ENCODE results near the gene GPC1.

GPC1 gene

DNA sequence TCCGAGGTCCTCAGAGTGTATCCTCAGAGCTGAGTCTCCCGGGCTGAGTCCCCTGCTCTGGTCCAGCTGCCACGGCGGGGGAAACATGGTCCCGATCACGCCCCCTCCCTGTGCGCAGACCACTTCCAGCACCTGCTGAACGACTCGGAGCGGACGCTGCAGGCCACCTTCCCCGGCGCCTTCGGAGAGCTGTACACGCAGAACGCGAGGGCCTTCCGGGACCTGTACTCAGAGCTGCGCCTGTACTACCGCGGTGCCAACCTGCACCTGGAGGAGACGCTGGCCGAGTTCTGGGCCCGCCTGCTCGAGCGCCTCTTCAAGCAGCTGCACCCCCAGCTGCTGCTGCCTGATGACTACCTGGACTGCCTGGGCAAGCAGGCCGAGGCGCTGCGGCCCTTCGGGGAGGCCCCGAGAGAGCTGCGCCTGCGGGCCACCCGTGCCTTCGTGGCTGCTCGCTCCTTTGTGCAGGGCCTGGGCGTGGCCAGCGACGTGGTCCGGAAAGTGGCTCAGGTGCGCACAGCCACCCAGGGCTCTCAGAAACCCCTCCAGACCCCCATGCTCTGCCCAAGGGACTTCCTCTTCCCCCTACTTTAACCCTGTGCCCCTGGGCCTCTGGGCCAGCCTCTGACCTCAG, 26.7 kb downstream of the GPC1 start:
- H3K27me3 ChIP-seq (replicated peaks; ENCODE audit: control insufficient read depth, insufficient read depth, low read length, poor library complexity, severe bottlenecking) = no peaks in the 10 kb centered on the region
- H3K4me1 ChIP-seq (ENCODE audit: control insufficient read depth, insufficient read depth, low read length, poor library complexity, severe bottlenecking) = no peaks in the 10 kb centered on the region
- H3K36me3 ChIP-seq (ENCODE audit: control insufficient read depth, insufficient read depth, low read length) = no peaks in the 10 kb centered on the region
- no peak overlapping the region for H3K27ac ChIP-seq (ENCODE audit: insufficient read depth, low read length, poor library complexity, severe bottlenecking)
- DNase-seq = no peak
- no peak overlapping the region for H3K4me3 ChIP-seq (ENCODE audit: insufficient read depth, low read depth, low read length, poor library complexity, severe bottlenecking)
- no peaks in the 10 kb centered on the region for H3K9me3 ChIP-seq (ENCODE audit: control insufficient read depth, low read length)

DNA sequence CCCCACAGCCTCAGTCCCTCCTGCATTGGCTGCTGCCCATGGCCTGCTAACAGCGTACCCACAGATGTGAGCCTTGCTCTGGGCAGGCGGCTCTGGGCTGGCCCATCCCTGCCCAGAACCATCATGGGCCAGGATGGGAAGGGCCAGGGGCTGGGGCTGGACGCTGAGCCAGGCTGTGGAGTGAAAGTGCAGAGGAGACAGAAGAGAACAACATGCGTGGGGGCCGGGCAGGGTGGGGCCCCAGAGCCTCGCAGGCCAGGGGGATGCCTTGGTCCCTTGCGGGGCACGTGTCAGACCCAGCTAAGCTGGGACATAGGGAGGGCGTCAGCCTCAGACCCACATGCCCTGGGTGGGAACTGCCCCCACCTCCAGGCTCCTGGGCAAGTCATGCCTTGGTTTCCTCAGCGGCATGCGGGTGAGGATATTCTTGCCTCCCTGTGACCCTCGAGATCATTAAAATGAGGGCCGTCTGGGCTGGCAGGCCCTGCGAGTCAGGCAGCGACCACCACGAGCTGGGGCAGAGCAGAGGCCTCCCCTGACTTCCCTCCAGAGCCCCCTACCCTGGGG, 27.3 kb downstream of the GPC1 start:
- Histone ChIP-seq H3K27me3 (replicated peaks; ENCODE audit: control insufficient read depth, insufficient read depth, low read length, poor library complexity, severe bottlenecking) (no peaks in the 10 kb centered on the region), H3K27ac (ENCODE audit: insufficient read depth, low read length, poor library complexity, severe bottlenecking) (no peak overlapping the region), H3K9me3 (ENCODE audit: control insufficient read depth, low read length) (no peaks in the 10 kb centered on the region), H3K4me3 (ENCODE audit: insufficient read depth, low read depth, low read length, poor library complexity, severe bottlenecking) (no peak overlapping the region), H3K36me3 (ENCODE audit: control insufficient read depth, insufficient read depth, low read length) (no peaks in the 10 kb centered on the region), H3K4me1 (ENCODE audit: control insufficient read depth, insufficient read depth, low read length, poor library complexity, severe bottlenecking) (no peaks in the 10 kb centered on the region)
- no peak for DNase-seq

DNA sequence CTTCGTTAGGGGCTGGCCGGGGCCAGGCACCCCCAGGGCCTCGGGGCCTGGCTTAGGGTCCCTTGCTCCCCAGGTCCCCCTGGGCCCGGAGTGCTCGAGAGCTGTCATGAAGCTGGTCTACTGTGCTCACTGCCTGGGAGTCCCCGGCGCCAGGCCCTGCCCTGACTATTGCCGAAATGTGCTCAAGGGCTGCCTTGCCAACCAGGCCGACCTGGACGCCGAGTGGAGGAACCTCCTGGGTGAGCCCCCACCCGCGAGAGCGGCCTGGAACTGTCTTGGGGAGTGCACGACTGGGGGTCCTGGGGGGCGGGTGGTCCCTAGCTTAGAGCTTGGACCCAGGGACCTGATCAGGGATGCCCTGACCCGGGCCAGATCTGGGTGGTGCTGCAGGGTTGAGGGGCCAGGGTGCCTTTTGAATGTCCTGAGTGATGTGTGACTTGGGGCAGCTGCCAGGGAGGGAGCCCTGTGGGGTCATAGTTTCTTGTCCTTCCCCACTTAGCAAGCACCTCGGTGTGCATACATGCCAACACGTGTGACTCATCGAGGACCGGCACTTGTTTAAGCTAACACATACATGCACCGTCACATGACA, 27.9 kb downstream of the GPC1 start:
- no peak for DNase-seq
- H3K4me3 ChIP-seq (ENCODE audit: insufficient read depth, low read depth, low read length, poor library complexity, severe bottlenecking) = no peak overlapping the region
- H3K27me3 ChIP-seq (replicated peaks; ENCODE audit: control insufficient read depth, insufficient read depth, low read length, poor library complexity, severe bottlenecking) = no peaks in the 10 kb centered on the region
- no peaks in the 10 kb centered on the region for H3K36me3 ChIP-seq (ENCODE audit: control insufficient read depth, insufficient read depth, low read length)
- H3K4me1 ChIP-seq (ENCODE audit: control insufficient read depth, insufficient read depth, low read length, poor library complexity, severe bottlenecking) = no peaks in the 10 kb centered on the region
- H3K27ac ChIP-seq (ENCODE audit: insufficient read depth, low read length, poor library complexity, severe bottlenecking) = no peak overlapping the region
- H3K9me3 ChIP-seq (ENCODE audit: control insufficient read depth, low read length) = no peaks in the 10 kb centered on the region

DNA sequence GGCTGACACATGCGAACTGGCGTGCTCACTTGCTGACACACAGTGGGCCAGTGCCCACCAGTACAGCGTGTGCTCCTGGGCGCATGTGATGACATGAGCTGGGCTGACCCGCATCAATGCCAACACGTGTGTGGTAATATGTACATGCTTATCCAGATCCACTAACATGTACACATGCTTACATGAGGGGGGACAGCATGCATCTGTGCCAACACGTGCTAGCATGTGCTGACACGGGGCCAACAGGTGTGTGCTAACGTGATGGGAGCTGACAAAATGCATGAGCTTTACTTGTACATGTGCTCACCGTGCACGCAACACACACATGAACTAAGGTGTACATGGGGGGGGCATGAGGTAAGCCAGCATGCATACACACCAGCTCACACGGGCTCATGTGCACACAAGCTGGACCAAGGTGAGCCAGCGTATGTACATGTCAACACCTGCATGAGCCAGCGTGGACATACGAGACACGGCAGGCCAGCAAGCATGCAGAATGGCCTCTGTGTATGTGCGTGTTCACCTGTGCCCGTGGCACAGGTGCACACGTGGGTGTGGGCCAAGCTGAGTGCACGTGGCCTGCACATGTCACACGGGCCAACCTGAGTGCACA, 28.5 kb downstream of the GPC1 start:
- DNase-seq = no peak
- Histone ChIP-seq H3K27ac (ENCODE audit: insufficient read depth, low read length, poor library complexity, severe bottlenecking) (no peak overlapping the region), H3K9me3 (ENCODE audit: control insufficient read depth, low read length) (no peaks in the 10 kb centered on the region), H3K36me3 (ENCODE audit: control insufficient read depth, insufficient read depth, low read length) (no peaks in the 10 kb centered on the region), H3K4me1 (ENCODE audit: control insufficient read depth, insufficient read depth, low read length, poor library complexity, severe bottlenecking) (no peaks in the 10 kb centered on the region), H3K4me3 (ENCODE audit: insufficient read depth, low read depth, low read length, poor library complexity, severe bottlenecking) (no peak overlapping the region), H3K27me3 (replicated peaks; ENCODE audit: control insufficient read depth, insufficient read depth, low read length, poor library complexity, severe bottlenecking) (no peaks in the 10 kb centered on the region)

DNA sequence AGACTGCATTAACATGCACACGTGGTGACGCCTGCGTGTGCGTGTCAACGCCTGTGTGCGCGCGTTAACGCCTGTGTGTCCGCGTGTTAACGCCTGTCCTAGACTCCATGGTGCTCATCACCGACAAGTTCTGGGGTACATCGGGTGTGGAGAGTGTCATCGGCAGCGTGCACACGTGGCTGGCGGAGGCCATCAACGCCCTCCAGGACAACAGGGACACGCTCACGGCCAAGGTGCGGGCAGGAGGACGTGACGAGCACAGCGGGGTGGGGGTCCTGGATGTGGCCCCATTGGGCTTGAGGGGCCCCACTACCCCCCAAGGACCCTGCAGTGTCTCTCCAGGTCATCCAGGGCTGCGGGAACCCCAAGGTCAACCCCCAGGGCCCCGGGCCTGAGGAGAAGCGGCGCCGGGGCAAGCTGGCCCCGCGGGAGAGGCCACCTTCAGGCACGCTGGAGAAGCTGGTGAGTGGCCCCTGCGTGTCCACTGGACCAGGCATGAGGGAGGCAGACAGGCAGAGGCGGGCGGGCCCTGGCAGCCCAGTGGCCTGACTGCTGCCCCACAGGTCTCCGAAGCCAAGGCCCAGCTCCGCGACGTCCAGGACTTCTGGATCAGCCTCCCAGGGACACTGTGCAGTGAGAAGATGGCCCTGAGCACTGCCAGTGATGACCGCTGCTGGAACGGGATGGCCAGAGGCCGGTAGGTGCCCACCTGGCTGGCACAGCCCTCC, 29.2 kb downstream of the GPC1 start:
- no peak for DNase-seq
- Histone ChIP-seq H3K36me3 (ENCODE audit: control insufficient read depth, insufficient read depth, low read length) (no peaks in the 10 kb centered on the region), H3K4me3 (ENCODE audit: insufficient read depth, low read depth, low read length, poor library complexity, severe bottlenecking) (no peak overlapping the region), H3K27me3 (replicated peaks; ENCODE audit: control insufficient read depth, insufficient read depth, low read length, poor library complexity, severe bottlenecking) (no peaks in the 10 kb centered on the region), H3K27ac (ENCODE audit: insufficient read depth, low read length, poor library complexity, severe bottlenecking) (no peak overlapping the region), H3K9me3 (ENCODE audit: control insufficient read depth, low read length) (no peaks in the 10 kb centered on the region), H3K4me1 (ENCODE audit: control insufficient read depth, insufficient read depth, low read length, poor library complexity, severe bottlenecking) (no peaks in the 10 kb centered on the region)

DNA sequence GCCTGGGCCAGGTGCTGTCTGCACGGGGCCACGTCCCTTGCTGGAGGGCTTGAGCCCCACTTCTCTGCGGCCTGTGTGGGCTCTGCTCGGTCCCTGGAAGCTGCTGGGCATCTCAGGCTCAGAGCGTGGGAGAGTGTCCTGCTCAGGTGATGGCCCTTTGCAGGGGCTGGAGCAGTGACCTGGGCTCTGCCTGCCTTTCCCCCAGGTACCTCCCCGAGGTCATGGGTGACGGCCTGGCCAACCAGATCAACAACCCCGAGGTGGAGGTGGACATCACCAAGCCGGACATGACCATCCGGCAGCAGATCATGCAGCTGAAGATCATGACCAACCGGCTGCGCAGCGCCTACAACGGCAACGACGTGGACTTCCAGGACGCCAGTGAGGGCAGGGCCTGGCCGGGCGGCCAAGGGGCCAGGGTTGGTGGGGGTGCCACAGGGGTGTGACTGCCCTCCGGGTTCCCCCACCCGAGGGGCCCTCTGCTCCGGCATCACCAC, 29.9 kb downstream of the GPC1 start:
- no peak overlapping the region for H3K4me3 ChIP-seq (ENCODE audit: insufficient read depth, low read depth, low read length, poor library complexity, severe bottlenecking)
- no peak for DNase-seq
- H3K9me3 ChIP-seq (ENCODE audit: control insufficient read depth, low read length) = no peaks in the 10 kb centered on the region
- no peaks in the 10 kb centered on the region for H3K27me3 ChIP-seq (replicated peaks; ENCODE audit: control insufficient read depth, insufficient read depth, low read length, poor library complexity, severe bottlenecking)
- H3K4me1 ChIP-seq (ENCODE audit: control insufficient read depth, insufficient read depth, low read length, poor library complexity, severe bottlenecking) = no peaks in the 10 kb centered on the region
- no peak overlapping the region for H3K27ac ChIP-seq (ENCODE audit: insufficient read depth, low read length, poor library complexity, severe bottlenecking)
- no peaks in the 10 kb centered on the region for H3K36me3 ChIP-seq (ENCODE audit: control insufficient read depth, insufficient read depth, low read length)

DNA sequence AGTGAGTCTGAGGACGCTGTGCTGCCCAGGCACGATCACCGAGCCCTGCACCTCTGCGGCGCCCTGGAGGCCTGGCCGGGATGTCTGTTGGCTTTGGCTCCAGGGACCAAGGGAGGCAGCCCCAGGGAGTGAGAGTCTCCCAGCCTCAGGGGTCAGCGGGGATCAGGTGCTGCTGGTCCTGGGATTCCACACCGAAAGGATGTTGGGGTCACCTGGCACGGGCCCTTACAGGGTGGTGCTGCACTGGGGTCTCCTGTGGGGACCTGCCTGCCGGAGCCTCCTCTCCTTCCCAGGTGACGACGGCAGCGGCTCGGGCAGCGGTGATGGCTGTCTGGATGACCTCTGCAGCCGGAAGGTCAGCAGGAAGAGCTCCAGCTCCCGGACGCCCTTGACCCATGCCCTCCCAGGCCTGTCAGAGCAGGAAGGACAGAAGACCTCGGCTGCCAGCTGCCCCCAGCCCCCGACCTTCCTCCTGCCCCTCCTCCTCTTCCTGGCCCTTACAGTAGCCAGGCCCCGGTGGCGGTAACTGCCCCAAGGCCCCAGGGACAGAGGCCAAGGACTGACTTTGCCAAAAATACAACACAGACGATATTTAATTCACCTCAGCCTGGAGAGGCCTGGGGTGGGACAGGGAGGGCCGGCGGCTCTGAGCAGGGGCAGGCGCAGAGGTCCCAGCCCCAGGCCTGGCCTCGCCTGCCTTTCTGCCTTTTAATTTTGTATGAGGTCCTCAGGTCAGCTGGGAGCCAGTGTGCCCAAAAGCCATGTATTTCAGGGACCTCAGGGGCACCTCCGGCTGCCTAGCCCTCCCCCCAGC, 30.5 kb downstream of the GPC1 start:
- Histone ChIP-seq H3K9me3 (ENCODE audit: control insufficient read depth, low read length) (no peaks in the 10 kb centered on the region), H3K27me3 (replicated peaks; ENCODE audit: control insufficient read depth, insufficient read depth, low read length, poor library complexity, severe bottlenecking) (no peaks in the 10 kb centered on the region), H3K27ac (ENCODE audit: insufficient read depth, low read length, poor library complexity, severe bottlenecking) (no peak overlapping the region), H3K36me3 (ENCODE audit: control insufficient read depth, insufficient read depth, low read length) (no peaks in the 10 kb centered on the region), H3K4me3 (ENCODE audit: insufficient read depth, low read depth, low read length, poor library complexity, severe bottlenecking) (no peak overlapping the region), H3K4me1 (ENCODE audit: control insufficient read depth, insufficient read depth, low read length, poor library complexity, severe bottlenecking) (no peaks in the 10 kb centered on the region)
- DNase-seq = no peak

DNA sequence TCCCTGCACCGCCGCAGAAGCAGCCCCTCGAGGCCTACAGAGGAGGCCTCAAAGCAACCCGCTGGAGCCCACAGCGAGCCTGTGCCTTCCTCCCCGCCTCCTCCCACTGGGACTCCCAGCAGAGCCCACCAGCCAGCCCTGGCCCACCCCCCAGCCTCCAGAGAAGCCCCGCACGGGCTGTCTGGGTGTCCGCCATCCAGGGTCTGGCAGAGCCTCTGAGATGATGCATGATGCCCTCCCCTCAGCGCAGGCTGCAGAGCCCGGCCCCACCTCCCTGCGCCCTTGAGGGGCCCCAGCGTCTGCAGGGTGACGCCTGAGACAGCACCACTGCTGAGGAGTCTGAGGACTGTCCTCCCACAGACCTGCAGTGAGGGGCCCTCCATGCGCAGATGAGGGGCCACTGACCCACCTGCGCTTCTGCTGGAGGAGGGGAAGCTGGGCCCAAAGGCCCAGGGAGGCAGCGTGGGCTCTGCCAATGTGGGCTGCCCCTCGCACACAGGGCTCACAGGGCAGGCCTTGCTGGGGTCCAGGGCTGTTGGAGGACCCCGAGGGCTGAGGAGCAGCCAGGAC, 31.2 kb downstream of the GPC1 start:
- DNase-seq = no peak

DNA sequence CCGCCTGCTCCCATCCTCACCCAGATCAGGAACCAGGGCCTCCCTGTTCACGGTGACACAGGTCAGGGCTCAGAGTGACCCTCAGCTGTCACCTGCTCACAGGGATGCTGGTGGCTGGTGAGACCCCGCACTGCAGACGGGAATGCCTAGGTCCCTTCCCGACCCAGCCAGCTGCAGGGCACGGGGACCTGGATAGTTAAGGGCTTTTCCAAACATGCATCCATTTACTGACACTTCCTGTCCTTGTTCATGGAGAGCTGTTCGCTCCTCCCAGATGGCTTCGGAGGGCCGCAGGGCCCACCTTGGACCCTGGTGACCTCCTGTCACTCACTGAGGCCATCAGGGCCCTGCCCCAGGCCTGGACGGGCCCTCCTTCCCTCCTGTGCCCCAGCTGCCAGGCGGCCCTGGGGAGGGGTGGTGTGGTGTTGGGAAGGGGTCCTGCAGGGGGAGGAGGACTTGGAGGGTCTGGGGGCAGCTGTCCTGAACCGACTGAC, 31.7 kb downstream of the GPC1 start:
- H3K36me3 ChIP-seq (ENCODE audit: control insufficient read depth, insufficient read depth, low read length) = no peaks in the 10 kb centered on the region
- H3K4me1 ChIP-seq (ENCODE audit: control insufficient read depth, insufficient read depth, low read length, poor library complexity, severe bottlenecking) = no peaks in the 10 kb centered on the region

More for the DNA sequence above, 31.2 kb downstream of the GPC1 start:
- Histone ChIP-seq H3K9me3 (ENCODE audit: control insufficient read depth, low read length) (no peaks in the 10 kb centered on the region), H3K27me3 (replicated peaks; ENCODE audit: control insufficient read depth, insufficient read depth, low read length, poor library complexity, severe bottlenecking) (no peaks in the 10 kb centered on the region), H3K36me3 (ENCODE audit: control insufficient read depth, insufficient read depth, low read length) (no peaks in the 10 kb centered on the region), H3K4me3 (ENCODE audit: insufficient read depth, low read depth, low read length, poor library complexity, severe bottlenecking) (no peak overlapping the region), H3K4me1 (ENCODE audit: control insufficient read depth, insufficient read depth, low read length, poor library complexity, severe bottlenecking) (no peaks in the 10 kb centered on the region), H3K27ac (ENCODE audit: insufficient read depth, low read length, poor library complexity, severe bottlenecking) (no peak overlapping the region)

More for the DNA sequence above, 31.7 kb downstream of the GPC1 start:
- Histone ChIP-seq H3K27ac (ENCODE audit: insufficient read depth, low read length, poor library complexity, severe bottlenecking) (no peak overlapping the region), H3K27me3 (replicated peaks; ENCODE audit: control insufficient read depth, insufficient read depth, low read length, poor library complexity, severe bottlenecking) (no peaks in the 10 kb centered on the region), H3K4me3 (ENCODE audit: insufficient read depth, low read depth, low read length, poor library complexity, severe bottlenecking) (no peak overlapping the region), H3K9me3 (ENCODE audit: control insufficient read depth, low read length) (no peaks in the 10 kb centered on the region)
- DNase-seq = no peak

All from effector memory CD4-positive, alpha-beta T cell (primary cell).